ENCODE data around the gene HIVEP3.

GRCh38 chr1:41718497-41718896, 200.2 kb downstream of the HIVEP3 start:
- TF ChIP-seq CTCF (IDR thresholded peaks at IDR 0.05) (no peak), ATF3 (CRISPR knock-in tag; conservative IDR thresholded peaks at IDR 0.05) (no peak)

Data from WTC11 (cell line).